IPS-18a (cell line): ENCODE results near the gene LDB3.

Experiments used
- H3K27ac ChIP-seq: one replicate; pipeline ENCODE4 v1.5.1; 2013; ENCODE audit warnings: low read length
- H3K27me3 ChIP-seq: one replicate; pipeline ENCODE4 v1.6.1; 2013; ENCODE audit warnings: mild to moderate bottlenecking, low read length; ENCODE audit not compliant: control insufficient read depth, insufficient read depth
- H3K36me3 ChIP-seq: one replicate; pipeline ENCODE4 v1.6.1; 2013; ENCODE audit warnings: low read depth, low read length; ENCODE audit not compliant: control insufficient read depth
- H3K4me1 ChIP-seq: one replicate; pipeline ENCODE4 v1.6.1; 2013; ENCODE audit warnings: low read depth, low read length; ENCODE audit not compliant: control insufficient read depth
- H3K4me3 ChIP-seq: one replicate; pipeline ENCODE4 v1.5.1; 2013; ENCODE audit warnings: low read length
- H3K9ac ChIP-seq: one replicate; pipeline ENCODE4 v1.6.1; 2013; ENCODE audit warnings: mild to moderate bottlenecking, low read length, moderate library complexity
- H3K9me3 ChIP-seq: one replicate; pipeline ENCODE4 v1.6.1; 2013; ENCODE audit warnings: low read depth, low read length; ENCODE audit not compliant: control insufficient read depth

LDB3 gene

DNA sequence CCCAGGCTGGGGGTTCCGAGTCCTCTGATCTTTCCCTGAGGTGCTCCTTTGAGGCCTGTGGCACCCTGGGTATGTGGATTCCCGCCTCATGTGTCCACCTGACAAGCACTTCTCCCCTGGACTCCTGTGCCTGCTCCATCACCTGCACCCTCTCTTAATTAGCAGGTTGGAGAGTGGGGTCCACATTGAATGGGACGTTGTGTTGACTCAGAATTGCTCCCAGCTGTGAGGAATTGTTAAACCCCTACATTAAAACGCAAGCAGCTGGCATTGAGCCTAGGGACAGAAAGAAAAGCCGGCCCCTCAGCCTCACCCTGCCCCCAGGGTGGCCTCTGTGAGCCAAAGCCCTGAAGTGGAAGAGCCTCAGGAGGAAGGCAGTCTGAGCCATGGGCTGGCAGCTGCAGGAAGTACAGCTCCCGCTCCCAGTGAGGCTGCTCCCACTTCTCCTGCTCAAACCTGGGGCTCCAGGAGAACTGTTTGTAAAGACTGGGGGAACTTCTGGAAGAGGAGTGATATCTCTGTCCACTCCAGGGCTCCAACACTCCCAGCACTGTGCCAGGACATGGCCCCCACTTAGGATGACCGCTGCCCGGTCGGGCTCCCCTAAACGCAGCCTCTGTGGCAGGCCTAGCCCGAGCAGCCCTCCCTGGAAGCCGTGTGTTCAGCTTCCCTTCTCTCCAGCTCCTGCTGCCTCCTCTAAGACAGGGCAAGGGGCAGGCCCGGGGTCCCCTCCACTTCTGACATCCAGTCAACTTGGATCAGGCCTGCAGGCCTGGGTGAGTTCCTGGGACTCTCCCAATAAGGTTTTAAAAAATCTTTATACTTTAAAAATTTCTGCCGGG lies 15.7 kb upstream of the LDB3 start:
- Histone ChIP-seq H3K9ac (no peak overlapping the region), H3K9me3 (no peaks in the 10 kb centered on the region), H3K36me3 (no peaks in the 10 kb centered on the region), H3K27ac (no peak overlapping the region), H3K27me3 (no peaks in the 10 kb centered on the region), H3K4me1 (peaks cover 7% of the 10 kb centered on the region), H3K4me3 (no peak overlapping the region)

DNA sequence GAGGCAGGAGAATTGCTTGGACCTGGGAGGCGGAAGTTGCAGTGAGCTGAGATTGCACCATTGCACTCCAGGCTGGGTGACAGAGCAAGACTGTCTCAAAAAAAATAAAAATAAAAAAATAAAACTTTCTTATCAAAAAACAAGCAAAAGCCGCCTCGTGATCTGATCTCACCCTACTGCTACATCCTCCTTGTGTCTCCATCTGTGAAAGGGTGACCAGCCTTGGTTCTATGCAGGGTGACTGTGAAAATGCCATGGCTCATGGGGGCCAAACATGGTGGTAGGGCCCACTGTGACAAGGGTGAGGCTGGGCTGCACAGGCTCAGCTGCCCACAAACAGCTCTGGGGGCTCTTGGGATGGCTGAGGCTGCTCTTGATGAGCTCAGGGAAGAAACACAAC lies 14.9 kb upstream of the LDB3 start:
- Histone ChIP-seq H3K9me3 (no peaks in the 10 kb centered on the region), H3K4me3 (no peak overlapping the region), H3K27me3 (no peaks in the 10 kb centered on the region), H3K4me1 (peaks cover 7% of the 10 kb centered on the region), H3K9ac (no peak overlapping the region), H3K27ac (no peak overlapping the region), H3K36me3 (no peaks in the 10 kb centered on the region)

DNA sequence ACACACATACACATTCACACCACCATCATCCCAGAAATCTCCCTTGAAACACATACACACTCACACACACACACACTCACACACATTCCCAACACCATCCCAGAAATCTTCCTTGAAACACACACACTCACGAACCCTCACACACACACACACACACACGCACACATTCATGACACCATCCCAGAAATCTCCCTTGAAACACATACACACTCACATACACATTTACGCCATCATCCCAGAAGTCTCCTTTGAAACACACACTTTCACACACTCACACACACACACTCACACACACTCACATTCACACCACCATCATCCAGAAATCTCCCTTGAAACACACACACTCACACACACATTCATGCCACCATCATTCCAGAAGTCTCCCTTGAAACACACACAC lies 14.3 kb upstream of the LDB3 start:
- no peaks in the 10 kb centered on the region for H3K27me3 ChIP-seq
- H3K9me3 ChIP-seq: no peaks in the 10 kb centered on the region
- peaks cover 7% of the 10 kb centered on the region for H3K4me1 ChIP-seq
- H3K27ac ChIP-seq: no peak overlapping the region
- H3K9ac ChIP-seq: no peak overlapping the region
- no peaks in the 10 kb centered on the region for H3K36me3 ChIP-seq
- no peak overlapping the region for H3K4me3 ChIP-seq

DNA sequence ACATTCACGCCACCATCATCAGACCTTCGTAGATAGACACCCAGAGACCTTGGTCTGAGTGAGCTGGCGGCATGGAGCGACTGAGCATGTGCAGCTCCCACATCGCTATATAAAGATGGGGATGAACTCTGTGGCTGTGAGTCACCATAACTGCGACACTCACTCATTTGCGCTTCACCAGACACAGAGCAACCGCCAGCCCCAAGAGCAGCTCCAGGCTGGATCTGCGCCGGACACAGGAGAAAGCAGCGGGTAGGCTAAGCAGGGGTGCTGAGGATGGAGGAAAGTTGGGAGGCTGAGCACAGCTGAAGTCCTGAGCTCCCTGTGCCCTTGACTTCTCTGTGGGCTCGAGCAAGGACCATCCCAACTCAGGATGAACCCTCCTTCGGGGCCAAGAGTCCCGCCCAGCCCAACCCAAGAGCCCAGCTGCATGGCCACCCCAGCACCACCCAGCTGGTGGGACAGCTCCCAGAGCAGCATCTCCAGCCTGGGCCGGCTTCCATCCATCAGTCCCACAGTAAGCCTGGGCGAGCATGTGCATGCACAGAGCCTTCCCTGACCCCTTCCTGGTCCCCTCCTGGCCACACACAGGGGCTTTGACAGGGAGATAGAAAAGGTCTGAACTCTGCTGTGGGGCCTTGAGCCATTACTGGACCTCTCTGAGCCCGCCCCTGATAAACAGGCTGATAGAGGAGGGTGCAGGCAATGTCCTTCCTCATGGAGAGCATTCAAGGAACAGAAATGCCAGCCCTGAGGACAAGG lies 13.7 kb upstream of the LDB3 start, which contains the start of gene OPN4:
Gene OPN4, plus strand, starts transcription at position 137 of the 762 bp plus-strand sequence. Its CDS starts 237 bp downstream, at position 374.
- Histone ChIP-seq H3K27me3 (no peaks in the 10 kb centered on the region), H3K4me3 (no peak within 1 kb of the TSS), H3K27ac (no peak within 1 kb of the TSS), H3K36me3 (no peaks in the 10 kb centered on the region), H3K4me1 (peaks cover 7% of the 10 kb centered on the region), H3K9me3 (no peaks in the 10 kb centered on the region), H3K9ac (no peak within 1 kb of the TSS)

DNA sequence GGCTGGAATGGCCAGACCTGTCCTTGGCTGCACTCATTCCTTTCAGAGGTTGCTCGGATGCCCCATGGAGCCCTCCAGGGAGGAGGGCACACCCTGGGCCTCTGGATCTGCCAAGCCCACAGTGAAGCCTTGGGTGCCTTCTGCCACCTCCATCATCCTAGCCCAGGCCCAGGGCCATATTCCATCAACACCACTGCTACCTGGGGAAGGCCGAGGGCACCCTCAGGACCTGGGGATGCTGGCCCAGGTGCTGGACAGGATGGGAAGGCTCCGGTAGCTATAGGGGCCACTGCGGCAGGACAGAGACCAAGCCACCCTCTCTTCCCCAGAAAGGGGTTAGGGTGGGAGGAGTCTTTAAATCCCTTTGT lies 13.2 kb upstream of the LDB3 start:
- Histone ChIP-seq H3K9me3 (no peaks in the 10 kb centered on the region), H3K27ac (no peak overlapping the region), H3K9ac (no peak overlapping the region), H3K27me3 (no peaks in the 10 kb centered on the region), H3K4me3 (no peak overlapping the region), H3K4me1 (peaks cover 7% of the 10 kb centered on the region), H3K36me3 (no peaks in the 10 kb centered on the region)

DNA sequence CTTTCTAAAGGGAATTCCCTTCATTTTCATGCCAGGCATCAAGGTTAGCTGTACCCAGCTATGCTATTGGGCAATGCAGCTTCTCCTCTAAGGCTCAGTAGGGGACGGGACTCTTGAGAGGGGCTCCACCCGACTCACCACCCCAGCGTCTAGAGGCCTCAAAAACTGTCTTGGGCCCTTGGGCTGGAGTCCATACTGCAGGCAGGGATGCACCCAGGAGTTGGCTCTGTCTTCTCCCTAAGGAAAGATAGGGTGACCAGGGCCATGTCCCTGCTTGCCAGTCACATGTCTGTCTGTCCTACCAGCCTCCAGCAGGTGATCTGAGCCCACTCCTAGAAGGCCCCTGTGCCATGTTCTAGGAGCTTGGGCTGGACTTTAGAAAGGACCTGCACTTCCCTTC lies 12.7 kb upstream of the LDB3 start:
- H3K27ac ChIP-seq: no peak overlapping the region
- peaks cover 7% of the 10 kb centered on the region for H3K4me1 ChIP-seq
- no peak overlapping the region for H3K9ac ChIP-seq
- no peaks in the 10 kb centered on the region for H3K36me3 ChIP-seq
- no peaks in the 10 kb centered on the region for H3K27me3 ChIP-seq
- H3K9me3 ChIP-seq: no peaks in the 10 kb centered on the region
- no peak overlapping the region for H3K4me3 ChIP-seq

DNA sequence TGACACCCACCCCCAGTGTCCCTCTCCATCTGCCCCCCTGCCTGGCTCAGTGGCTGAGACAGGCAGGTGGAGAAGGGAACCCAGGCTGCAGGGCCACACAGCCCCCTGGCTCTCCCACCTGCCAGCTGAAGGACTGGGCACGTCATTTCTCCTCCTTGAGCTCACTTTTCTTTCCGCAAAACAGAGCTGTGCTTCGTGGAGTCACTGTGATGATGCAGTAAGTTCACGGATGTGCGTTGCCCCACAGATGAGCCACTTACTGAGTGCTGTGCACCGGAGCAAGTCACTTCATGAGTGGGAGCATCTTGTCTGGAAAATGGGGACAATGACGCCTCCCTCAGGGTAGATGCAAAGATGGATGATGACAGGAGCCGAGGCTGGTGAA lies 11.3 kb upstream of the LDB3 start:
- Histone ChIP-seq H3K27ac (no peak overlapping the region), H3K9ac (no peak overlapping the region), H3K4me1 (peaks cover 7% of the 10 kb centered on the region), H3K9me3 (no peaks in the 10 kb centered on the region), H3K27me3 (no peaks in the 10 kb centered on the region), H3K36me3 (no peaks in the 10 kb centered on the region), H3K4me3 (no peak overlapping the region)

DNA sequence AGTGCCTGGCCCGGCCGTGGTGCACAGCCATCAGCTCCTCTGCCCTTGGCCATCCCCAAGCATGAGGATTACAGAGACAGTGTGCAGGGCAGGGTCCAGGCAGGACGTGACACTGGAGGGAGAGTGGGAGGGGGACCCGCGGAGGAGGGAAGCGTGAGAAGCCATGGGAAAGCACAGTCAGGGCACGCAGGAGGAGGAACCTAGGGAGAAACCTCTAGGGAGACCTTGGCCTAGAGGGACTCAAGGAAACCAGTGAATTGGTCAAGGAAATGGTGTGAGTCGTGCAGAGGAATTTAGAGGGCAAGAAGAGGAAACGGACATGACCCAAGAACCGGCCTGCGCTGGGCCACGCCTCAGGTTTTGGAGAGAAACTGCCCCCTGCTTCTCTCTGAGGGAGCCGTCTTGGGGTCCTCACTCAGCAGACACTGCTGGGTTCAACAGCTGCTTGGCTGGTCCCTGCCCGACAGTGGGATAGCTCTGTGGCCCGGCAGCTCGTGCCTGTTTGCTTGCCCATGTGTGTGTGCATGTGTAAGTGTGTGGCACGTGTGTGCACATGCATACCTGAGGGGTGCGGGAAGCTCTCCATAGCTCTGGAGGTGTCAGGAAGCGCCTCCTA lies 10.8 kb upstream of the LDB3 start:
- H3K4me3 ChIP-seq: no peak overlapping the region
- no peaks in the 10 kb centered on the region for H3K9me3 ChIP-seq
- H3K9ac ChIP-seq: no peak overlapping the region
- no peaks in the 10 kb centered on the region for H3K27me3 ChIP-seq
- H3K27ac ChIP-seq: no peak overlapping the region
- H3K36me3 ChIP-seq: no peaks in the 10 kb centered on the region
- peaks cover 4% of the 10 kb centered on the region for H3K4me1 ChIP-seq

DNA sequence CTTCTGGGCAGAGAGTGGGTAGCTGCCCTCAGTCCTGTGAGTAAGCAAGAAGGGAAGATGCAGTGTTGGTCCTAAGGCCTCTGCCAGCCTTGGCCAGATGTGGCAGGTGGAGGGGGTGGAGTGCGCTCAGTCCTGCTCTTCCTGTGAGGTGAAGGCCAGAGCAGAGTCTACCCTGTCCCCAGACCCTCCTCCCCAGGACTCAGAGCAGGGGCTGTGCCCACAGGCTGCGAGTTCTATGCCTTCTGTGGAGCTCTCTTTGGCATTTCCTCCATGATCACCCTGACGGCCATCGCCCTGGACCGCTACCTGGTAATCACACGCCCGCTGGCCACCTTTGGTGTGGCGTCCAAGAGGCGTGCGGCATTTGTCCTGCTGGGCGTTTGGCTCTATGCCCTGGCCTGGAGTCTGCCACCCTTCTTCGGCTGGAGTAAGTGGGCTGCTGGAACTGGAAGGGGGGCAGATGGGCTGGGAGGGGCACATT lies 10.0 kb upstream of the LDB3 start:
- no peaks in the 10 kb centered on the region for H3K27me3 ChIP-seq
- no peak overlapping the region for H3K9ac ChIP-seq
- no peaks in the 10 kb centered on the region for H3K9me3 ChIP-seq
- no peaks in the 10 kb centered on the region for H3K4me1 ChIP-seq
- no peak overlapping the region for H3K4me3 ChIP-seq
- no peak overlapping the region for H3K27ac ChIP-seq
- no peaks in the 10 kb centered on the region for H3K36me3 ChIP-seq

DNA sequence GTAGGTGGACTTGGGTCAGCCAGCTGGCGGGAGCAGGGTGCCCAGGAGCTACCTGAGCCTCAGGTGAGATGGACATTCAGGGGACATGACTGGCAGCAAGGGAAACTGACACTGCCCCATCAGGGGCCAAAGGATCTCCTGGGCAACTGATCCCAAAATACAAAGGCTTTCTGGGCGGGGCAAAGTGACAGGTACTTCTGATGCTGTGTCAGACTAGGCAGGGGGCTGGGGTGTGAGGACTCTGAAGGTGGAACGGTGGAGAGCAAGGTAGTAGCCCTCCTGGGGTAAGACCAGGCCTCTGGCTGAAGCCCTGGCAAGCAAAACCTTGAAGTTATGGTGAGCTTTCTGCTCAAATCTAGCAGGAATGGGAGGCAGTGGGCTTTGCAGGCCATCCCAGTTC lies 9.6 kb upstream of the LDB3 start:
- Histone ChIP-seq H3K27me3 (no peaks in the 10 kb centered on the region), H3K4me1 (no peaks in the 10 kb centered on the region), H3K36me3 (no peaks in the 10 kb centered on the region), H3K9me3 (no peaks in the 10 kb centered on the region), H3K9ac (no peak overlapping the region), H3K4me3 (no peak overlapping the region), H3K27ac (no peak overlapping the region)

DNA sequence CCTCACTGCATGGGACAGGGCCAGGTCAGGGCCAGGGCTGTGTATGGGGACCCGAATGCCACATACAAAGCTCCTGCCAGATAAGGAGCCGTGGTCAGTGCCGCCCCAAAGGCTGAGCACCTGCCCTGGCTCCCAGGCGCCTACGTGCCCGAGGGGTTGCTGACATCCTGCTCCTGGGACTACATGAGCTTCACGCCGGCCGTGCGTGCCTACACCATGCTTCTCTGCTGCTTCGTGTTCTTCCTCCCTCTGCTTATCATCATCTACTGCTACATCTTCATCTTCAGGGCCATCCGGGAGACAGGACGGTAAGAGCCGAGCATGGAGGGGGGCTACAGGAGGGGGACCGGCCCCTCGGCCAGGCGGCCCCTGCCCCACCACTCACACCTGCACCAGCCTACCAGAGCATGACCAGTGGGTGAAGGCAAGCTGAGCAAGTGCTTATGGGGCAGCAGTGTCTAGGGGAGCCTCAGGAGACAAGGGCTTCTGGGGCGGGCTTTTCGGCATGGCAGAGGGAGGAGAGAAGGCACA lies 9.1 kb upstream of the LDB3 start:
- Histone ChIP-seq H3K9ac (no peak overlapping the region), H3K27me3 (no peaks in the 10 kb centered on the region), H3K27ac (no peak overlapping the region), H3K9me3 (no peaks in the 10 kb centered on the region), H3K36me3 (no peaks in the 10 kb centered on the region), H3K4me1 (no peaks in the 10 kb centered on the region), H3K4me3 (no peak overlapping the region)
